HepG2 (cell line): Measurements from ENCODE around the gene PTPRD. TPM values are rescaled to one million over a fixed set of nuclear protein-coding genes. Genes with fewer than 3 reads are reported as not detected.

Experiments
- ATAC-seq: fragments of 200-7000 bp; cut with Tn5 transposase; 3 replicates; pipeline ENCODE4 v1.9.1; 2020; ENCODE audit warnings: mild to moderate bottlenecking, moderate library complexity
- BruUV-seq: library from RNA; stranded (reverse); fragments of 400-500 nt; replicated peaks from 2 replicates; lab custom pipeline; 2021; lab: Mats Ljungman, UMichigan
- CTCF ChIA-PET: fragments of 300-600 bp; formaldehyde crosslinking; extraction: SDS; loops from one replicate; lab custom pipeline; 2021; ENCODE audit warnings: low total read pairs, inconsistent platforms, low intra/inter-chr PET ratio; lab: Yijun Ruan, JAX
- POLR2A ChIA-PET: fragments of 350-600 bp; sonication (Branson Sonifier 250); formaldehyde crosslinking; loops from one replicate; lab custom pipeline; 2020; ENCODE audit warnings: antibody characterized with exemption, inconsistent platforms; lab: Yijun Ruan, JAX
- DNase-seq: peaks from one replicate; pipeline ENCODE4 v3.0.0-alpha.2; 2015; ENCODE audit warnings: low spot score
- FAIRE-seq: peaks from 3 replicates; lab custom pipeline; 2011; peaks lifted over from hg19 to GRCh38; lab: Jason Lieb, UNC
- H2AFZ ChIP-seq: one replicate; pipeline ENCODE4 v1.6.1; 2011; ENCODE audit warnings: low read length, inconsistent platforms
- H3K27ac ChIP-seq: fragments of 300-600 bp; 3 replicates; pipeline ENCODE4 v1.8.0; 2011; ENCODE audit warnings: mixed run types, mild to moderate bottlenecking, mixed read lengths, low read length, inconsistent platforms; ENCODE audit not compliant: insufficient read depth; ENCODE audit errors: extremely low read length
- H3K27me3 ChIP-seq, 2 experiments: fragments of 200-600 bp in 1 of 2; 2 replicates in 1 of 2; 3 replicates in 1 of 2; pipeline versions ENCODE4 v1.6.0 to v1.8.0; 2011; ENCODE audit warnings: low read length in 2 of 2, mild to moderate bottlenecking in 2 of 2, moderate library complexity in 2 of 2, inconsistent platforms in 1 of 2; ENCODE audit not compliant: insufficient read depth in 2 of 2, control insufficient read depth in 1 of 2
- H3K36me3 ChIP-seq, 2 experiments: fragments of 200-600 bp in 1 of 2; replicated peaks in 1 of 2; 2 replicates in 1 of 2; 3 replicates in 1 of 2; pipeline versions ENCODE4 v1.5.1 to v1.8.0; 2011; ENCODE audit warnings: low read length in 2 of 2, inconsistent platforms in 1 of 2; ENCODE audit not compliant: insufficient read depth in 2 of 2, control insufficient read depth in 1 of 2
- H3K4me1 ChIP-seq: 2 replicates; pipeline ENCODE4 v1.5.1; 2012; ENCODE audit warnings: low read length, inconsistent platforms; ENCODE audit not compliant: insufficient read depth
- H3K4me2 ChIP-seq: 2 replicates; pipeline ENCODE4 v1.6.0; 2011; ENCODE audit warnings: low read depth, low read length, inconsistent platforms
- H3K4me3 ChIP-seq, 3 experiments: fragments of 200-600 bp in 1 of 3; sonication (generic), shearing (Covaris generic) in 1 of 3; replicated peaks in 1 of 3; 2 replicates each; pipeline ENCODE4 v1.5.1; 2011 to 2016; ENCODE audit warnings: low read length in 3 of 3, inconsistent platforms in 2 of 3, low read depth in 2 of 3, mild to moderate bottlenecking in 2 of 3, control low read depth in 1 of 3, mixed read lengths in 1 of 3; ENCODE audit not compliant: insufficient read depth in 1 of 3
- H3K79me2 ChIP-seq: one replicate; pipeline ENCODE4 v1.6.1; 2011; ENCODE audit warnings: low read length, inconsistent platforms; ENCODE audit not compliant: insufficient read depth
- H3K9ac ChIP-seq: 2 replicates; pipeline ENCODE4 v1.6.0; 2011; ENCODE audit warnings: mild to moderate bottlenecking, low read depth, low read length, inconsistent platforms; ENCODE audit not compliant: insufficient read depth
- H3K9me3 ChIP-seq: 2 replicates; pipeline ENCODE4 v1.5.1; 2012; ENCODE audit warnings: mild to moderate bottlenecking, low read length
- H4K20me1 ChIP-seq: 2 replicates; pipeline ENCODE4 v1.6.0; 2011; ENCODE audit warnings: inconsistent platforms, mild to moderate bottlenecking, low read length, moderate library complexity; ENCODE audit not compliant: insufficient read depth
- ATF3 ChIP-seq: sonication (generic); formaldehyde crosslinking; IDR thresholded peaks from 2 replicates; pipeline ENCODE4 v1.4.0; 2020; ENCODE audit warnings: missing genetic modification reagents
- ATF4 ChIP-seq, 2 experiments: fragments of 450-650 bp in 1 of 2; sonication (generic) in 1 of 2; formaldehyde crosslinking; IDR thresholded peaks; 2 replicates each; pipeline versions ENCODE4 v1.5.0 to v1.8.0; 2020 to 2022; ENCODE audit warnings: mild to moderate bottlenecking in 1 of 2, missing genetic modification reagents in 1 of 2
- EED ChIP-seq: sonication (generic); formaldehyde crosslinking; IDR thresholded peaks from 2 replicates; pipeline ENCODE4 v1.5.0; 2020; ENCODE audit warnings: mild to moderate bottlenecking, missing genetic modification reagents
- FOSL2 ChIP-seq: sonication (generic); formaldehyde crosslinking; IDR thresholded peaks from 2 replicates; pipeline ENCODE4 v1.4.0; 2020; ENCODE audit warnings: missing genetic modification reagents
- GPN1 ChIP-seq: sonication (generic); formaldehyde crosslinking; IDR thresholded peaks from 2 replicates; pipeline ENCODE4 v1.5.1; 2020; ENCODE audit warnings: missing genetic modification reagents, borderline replicate concordance
- HMGA1 ChIP-seq: sonication (generic); formaldehyde crosslinking; conservative IDR thresholded peaks from 2 replicates; pipeline ENCODE4 v1.4.0; 2020; ENCODE audit warnings: missing genetic modification reagents
- IKZF1 ChIP-seq: fragments of 450-650 bp; IDR thresholded peaks from 2 replicates; pipeline ENCODE4 v1.7.1; 2016
- NCOA5 ChIP-seq: sonication (generic); formaldehyde crosslinking; IDR thresholded peaks from 2 replicates; pipeline ENCODE4 v1.4.0; 2020; ENCODE audit warnings: missing genetic modification reagents
- PCBP1 ChIP-seq: fragments of 200-400 bp; formaldehyde crosslinking; IDR thresholded peaks from 2 replicates; pipeline ENCODE4 v1.6.1; 2017; ENCODE audit warnings: mild to moderate bottlenecking, low read depth, low read length, borderline replicate concordance
- TBL1XR1 ChIP-seq: fragments of 150-350 bp; IDR thresholded peaks from 2 replicates; pipeline ENCODE4 v1.6.1; 2014; ENCODE audit warnings: borderline replicate concordance, low read length; ENCODE audit not compliant: partially characterized antibody
- TBX2 ChIP-seq: sonication (generic); formaldehyde crosslinking; IDR thresholded peaks from 2 replicates; pipeline ENCODE4 v1.5.0; 2020; ENCODE audit warnings: missing genetic modification reagents, mild to moderate bottlenecking, borderline replicate concordance
- TGIF2 ChIP-seq: IDR thresholded peaks from 2 replicates; pipeline ENCODE4 v1.6.1; 2016; ENCODE audit warnings: control low read depth, missing compliant biosample characterization
- THRA ChIP-seq: sonication (generic); formaldehyde crosslinking; IDR thresholded peaks from 2 replicates; pipeline ENCODE4 v1.4.0; 2020; ENCODE audit warnings: missing genetic modification reagents, borderline replicate concordance
- ZBTB7B ChIP-seq: sonication (generic); formaldehyde crosslinking; IDR thresholded peaks from 2 replicates; pipeline ENCODE4 v1.4.0; 2020; ENCODE audit warnings: missing genetic modification reagents
- ZFX ChIP-seq: sonication (generic); formaldehyde crosslinking; IDR thresholded peaks from 2 replicates; pipeline ENCODE4 v1.4.0; 2020; ENCODE audit warnings: mild to moderate bottlenecking, low read depth, missing genetic modification reagents, moderate library complexity
- ZNF143 ChIP-seq: sonication (generic); formaldehyde crosslinking; IDR thresholded peaks from 2 replicates; pipeline ENCODE4 v1.4.0; 2020; ENCODE audit warnings: missing genetic modification reagents
- ZNF33B ChIP-seq: sonication (generic); formaldehyde crosslinking; IDR thresholded peaks from 2 replicates; pipeline ENCODE4 v1.5.1; 2020; ENCODE audit warnings: mild to moderate bottlenecking, missing genetic modification reagents
- ZNF512 ChIP-seq: sonication (generic); formaldehyde crosslinking; IDR thresholded peaks from 2 replicates; pipeline ENCODE4 v1.4.0; 2020; ENCODE audit warnings: mild to moderate bottlenecking, missing genetic modification reagents
- ZNF564 ChIP-seq: sonication (generic); formaldehyde crosslinking; IDR thresholded peaks from 2 replicates; pipeline ENCODE4 v1.8.1; 2023; ENCODE audit warnings: mild to moderate bottlenecking, missing genetic modification reagents
- WGBS: methylation state at CpG from one replicate; pipeline ENCODE4 v1.1.6; 2017; ENCODE audit warnings: low lambda C conversion rate; 5-methylcytosine and 5-hydroxymethylcytosine counted together
- in situ Hi-C: cut with HindIII; loops from 2 replicates; pipeline ENCODE4 v1.10.0; 2017; ENCODE audit warnings: low pct_unique_long_range_greater_than_20kb; ENCODE audit not compliant: extremely low pct_ligation_motif_present
- intact Hi-C: fragments of 100-400 bp; cut with micrococcal nuclease; formaldehyde crosslinking; loops from one replicate; pipeline ENCODE4 v1.10.0; 2022; ENCODE audit not compliant: unreplicated experiment
- polyA plus RNA-seq, 8 experiments: library from polyadenylated mRNA; depleted of rRNA in 3 of 8; stranded (reverse) in 7 of 8; unstranded in 1 of 8; fragments of >200 nt; fragmentation: Illumina TruSeq in 4 of 8; extraction: Trizol in 4 of 8; gene quantifications; 2 replicates each; pipeline versions ENCODE4 v1.2.1 to v1.2.3, GENCODE V29; 2011 to 2016; ENCODE audit warnings: low read depth in 4 of 8, missing spikeins in 1 of 8, mixed read lengths in 1 of 8; ENCODE audit not compliant: insufficient read depth in 1 of 8
- total RNA-seq, 5 experiments: library from RNA; depleted of rRNA; stranded (reverse); fragments of >200 nt; fragmentation: Illumina TruSeq; extraction: Trizol; gene quantifications; 2 replicates each; pipeline ENCODE4 v1.2.3, GENCODE V29; 2016; ENCODE audit warnings: low read depth in 1 of 5

The PTPRD gene
- total and polyA plus RNA-seq, 2 of the 13 experiments (the other 11 are each of a cell fraction or from before 2014, with no cell fraction given) = 0.05 TPM; not detected in 1

GRCh38 chr9:8863886-8864544 is 1748.8 kb downstream of the PTPRD start (continued):
- TF ChIP-seq HMGA1 (no peak), THRA (CRISPR knock-in tag) (no peak)

- Histone ChIP-seq H3K36me3 (no peaks in the 10 kb centered on the region), H2AFZ (no peak overlapping the region), H4K20me1 (no peaks in the 10 kb centered on the region), H3K4me2 (no peak overlapping the region), H3K27ac (no peak overlapping the region), H3K4me1 (no peaks in the 10 kb centered on the region), H3K79me2 (no peaks in the 10 kb centered on the region), H3K27me3 (peaks cover 1 to 10% of the 10 kb centered on the region in 2 experiments; a peak in 3 of 5 replicates), H3K9me3 (no peaks in the 10 kb centered on the region), H3K9ac (no peak overlapping the region), H3K4me3 (no peak overlapping the region)
- intact Hi-C loops = no loop called here
- DNase-seq (no peak), ATAC-seq (no peak), FAIRE-seq (no peak)
- 5% methylated on average over 3 of the region's 3 CpGs for whole genome bisulfite sequencing
- ChIA-PET CTCF (no interaction called here), POLR2A (no interaction called here)
- no TSS peak for BruUV-seq
- in situ Hi-C loops = no loop called here
- no peak for TF ChIP-seq ZNF33B (CRISPR knock-in tag)
- TF ChIP-seq ATF4 (CRISPR knock-in tag; IDR thresholded peaks at IDR 0.05) = no peak
- TF ChIP-seq TGIF2 (CRISPR knock-in tag) = no peak
- TF ChIP-seq ZNF143 = no peak
- no peak for TF ChIP-seq ZFX (CRISPR knock-in tag)
- TF ChIP-seq NCOA5 (CRISPR knock-in tag) = no peak
- no peak for TF ChIP-seq TBX2 (CRISPR knock-in tag)
- TF ChIP-seq ATF3 (CRISPR knock-in tag) = no peak
- no peak for TF ChIP-seq ZNF564 (CRISPR knock-in tag)
- TF ChIP-seq TBL1XR1 = no peak
- no peak for TF ChIP-seq FOSL2
- no peak for TF ChIP-seq ZNF512 (CRISPR knock-in tag)
- TF ChIP-seq ZBTB7B = no peak
- no peak for TF ChIP-seq PCBP1
- no peak for TF ChIP-seq GPN1
- no peak for TF ChIP-seq EED (CRISPR knock-in tag)
- TF ChIP-seq IKZF1 = no peak
Observed at GRCh38 chr9:8863069-8863468, 1749.7 kb downstream of the PTPRD start.
